Keratinocyte (primary cell): Measurements from ENCODE around the gene DHX38.

Experiments
- CTCF ChIP-seq, 3 experiments: IDR thresholded peaks in 1 of 3; conservative IDR thresholded peaks in 1 of 3; optimal IDR thresholded peaks in 1 of 3; 2 replicates in 2 of 3; 3 replicates in 1 of 3; pipeline versions ENCODE3 to v1.5.1; 2011; ENCODE audit warnings: low read length in 3 of 3, mild to moderate bottlenecking in 3 of 3, moderate library complexity in 2 of 3, control low read depth in 1 of 3, inconsistent platforms in 1 of 3; ENCODE audit not compliant: insufficient read depth in 2 of 3; ENCODE audit errors: extremely low read depth in 1 of 3
- EZH2 ChIP-seq: IDR thresholded peaks from one replicate; pipeline ENCODE4 v1.6.1; 2012; ENCODE audit warnings: inconsistent platforms, mild to moderate bottlenecking, low read length, moderate library complexity

- TF ChIP-seq CTCF (optimal IDR thresholded peaks at IDR 0.05 in 1 of 3, IDR thresholded peaks at IDR 0.05 in 1 of 3, conservative IDR thresholded peaks at IDR 0.05 in 1 of 3; ENCODE audit: extremely low read depth in 1 of 3, insufficient read depth in 2 of 3, low read length in 3 of 3) (no peak), EZH2 (no peak)
These were observed 29.2 kb upstream of the DHX38 start for GRCh38 chr16:72064361-72064894.
